ENCODE results near the gene DDIT4. TPM values are rescaled to one million over a fixed set of nuclear protein-coding genes. Genes with fewer than 3 reads are reported as not detected.

Gene DDIT4
- total and polyA plus RNA-seq, 9 of the 15 experiments (the other 6 are each of a cell fraction or from before 2014, with no cell fraction given) = 8.2 to 675 (median 159) TPM

- TF ChIP-seq SMARCC2 (IDR thresholded peaks at IDR 0.05; ENCODE audit: low read depth) = no peak
- no peak for TF ChIP-seq ZNF324 (CRISPR knock-in tag; IDR thresholded peaks at IDR 0.05)
- TF ChIP-seq ATF6 (CRISPR knock-in tag; IDR thresholded peaks at IDR 0.05) = no peak
- no peak for TF ChIP-seq MLLT1 (IDR thresholded peaks at IDR 0.05)
- TF ChIP-seq SRF (CRISPR knock-in tag; IDR thresholded peaks at IDR 0.05) = no peak
- TF ChIP-seq HMBOX1 (IDR thresholded peaks at IDR 0.05) = no peak
- no peak for TF ChIP-seq ZBTB12 (CRISPR knock-in tag; IDR thresholded peaks at IDR 0.05)
- TF ChIP-seq NBN (IDR thresholded peaks at IDR 0.05; ENCODE audit: low read depth) = 0 out of 2 replicates have a peak, but pooled peaks have one; percentile 14
- TF ChIP-seq HOXB6 (CRISPR knock-in tag; IDR thresholded peaks at IDR 0.05; ENCODE audit: borderline replicate concordance) = 0 out of 2 replicates have a peak, but pooled peaks have one; percentile 77
- no peak for TF ChIP-seq CREM (IDR thresholded peaks at IDR 0.05; ENCODE audit: low read depth)
- no peak for TF ChIP-seq CREB3L1 (IDR thresholded peaks at IDR 0.05; ENCODE audit: borderline replicate concordance, low read depth)
- TF ChIP-seq CBX3 (IDR thresholded peaks at IDR 0.05; ENCODE audit: borderline replicate concordance in 1 of 2, low read length in 2 of 2) = no peak
- TF ChIP-seq NCOA2 (IDR thresholded peaks at IDR 0.05; ENCODE audit: partially characterized antibody in 2 of 2) = no peak
- TF ChIP-seq PRDM10 (IDR thresholded peaks at IDR 0.05; ENCODE audit: partially characterized antibody) = no peak
- TF ChIP-seq ZNF347 (CRISPR knock-in tag; IDR thresholded peaks at IDR 0.05; ENCODE audit: low read depth) = no peak
- no peak for TF ChIP-seq C11orf30 (IDR thresholded peaks at IDR 0.05; ENCODE audit: low read depth)
- TF ChIP-seq ZNF589 (CRISPR knock-in tag; IDR thresholded peaks at IDR 0.05; ENCODE audit: low read depth) = no peak; the same call in 1 of the 2 replicates
Observed at GRCh38 chr10:72244573-72245038, 29.1 kb upstream of the DDIT4 start (continued).
